Measurements from ENCODE around the gene FADS6. TPM values are rescaled to one million over a fixed set of nuclear protein-coding genes. Genes with fewer than 3 reads are reported as not detected.

The FADS6 gene
- total RNA-seq, 1 experiment from 2014 or later, result not detected

DNA sequence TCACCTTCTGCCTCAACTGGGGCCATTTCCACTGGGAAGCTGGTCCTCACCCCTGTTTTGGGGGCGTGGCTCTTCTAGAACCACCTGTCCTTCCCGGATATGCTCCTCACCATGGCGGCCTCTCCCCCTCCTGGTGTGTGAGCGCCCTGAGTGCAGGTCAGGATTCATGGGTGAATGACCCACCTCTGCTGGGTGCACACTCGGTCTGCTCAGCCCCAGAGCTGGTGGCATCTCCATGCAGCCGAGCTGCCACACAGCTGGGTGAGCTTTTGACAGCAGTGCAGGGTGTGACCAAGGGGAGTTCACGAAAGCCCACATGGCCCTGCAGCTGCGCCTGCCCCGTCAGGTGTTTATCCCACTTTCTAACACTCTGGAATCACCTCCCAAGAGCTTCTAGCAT, 61.0 kb downstream of the FADS6 start:
- no peak for DNase-seq (ENCODE audit: low spot score)

DNA sequence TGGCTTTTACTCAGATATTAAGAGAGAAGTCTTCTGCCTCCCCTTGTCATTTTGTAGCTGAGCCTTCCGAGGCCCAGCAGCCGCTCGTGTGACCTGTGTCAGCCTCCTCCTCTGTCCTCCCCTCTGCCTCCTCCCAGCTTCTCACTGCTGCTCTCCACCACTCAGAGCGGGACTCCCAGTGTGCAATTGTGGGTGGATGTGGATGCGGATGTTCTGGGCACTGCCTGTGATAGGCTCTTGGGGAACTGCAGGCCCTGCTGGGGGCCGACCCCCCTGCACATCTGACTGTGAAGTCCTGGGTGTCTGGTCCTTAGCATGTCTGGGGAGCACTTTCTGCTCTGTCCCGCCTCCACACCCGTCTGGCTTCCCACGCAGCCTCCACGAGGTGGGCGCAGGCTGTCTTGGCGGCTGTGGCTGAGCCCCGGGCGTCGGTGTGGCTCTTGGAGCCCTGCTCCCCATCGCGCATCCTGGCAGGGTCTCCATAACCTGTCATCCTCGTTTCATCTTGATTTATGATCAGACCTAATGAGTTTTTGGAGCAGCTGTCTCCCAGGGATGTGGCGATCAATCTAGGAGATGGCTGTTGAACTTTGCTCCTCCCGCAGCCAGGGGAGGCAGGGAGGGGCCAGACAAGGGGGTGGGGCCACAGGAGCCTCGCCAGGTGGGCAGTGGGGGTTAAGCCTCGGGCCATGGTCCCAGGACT, 61.8 kb downstream of the FADS6 start:
- DNase-seq (ENCODE audit: low spot score), result no peak

DNA sequence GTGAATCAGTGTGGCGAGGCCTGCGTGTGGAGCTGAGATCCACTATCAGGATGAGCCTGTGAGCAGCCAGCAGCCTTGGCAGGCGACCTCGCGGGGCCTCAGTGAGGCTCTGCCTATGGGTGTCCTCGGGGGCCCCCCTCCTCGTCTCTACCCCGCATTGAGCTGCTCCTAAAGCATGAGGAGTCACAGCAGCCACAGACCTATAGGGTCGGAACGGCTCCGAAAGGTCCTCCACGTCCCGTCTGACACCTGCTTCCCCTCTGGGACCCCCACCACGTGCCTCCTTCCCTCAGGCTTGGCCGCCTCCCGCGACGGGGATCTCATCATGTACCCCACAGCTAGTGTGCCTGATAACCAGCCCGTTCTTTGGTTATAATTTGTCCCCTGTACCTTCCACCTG, 62.6 kb downstream of the FADS6 start:
- no peak for DNase-seq (ENCODE audit: low spot score)

DNA sequence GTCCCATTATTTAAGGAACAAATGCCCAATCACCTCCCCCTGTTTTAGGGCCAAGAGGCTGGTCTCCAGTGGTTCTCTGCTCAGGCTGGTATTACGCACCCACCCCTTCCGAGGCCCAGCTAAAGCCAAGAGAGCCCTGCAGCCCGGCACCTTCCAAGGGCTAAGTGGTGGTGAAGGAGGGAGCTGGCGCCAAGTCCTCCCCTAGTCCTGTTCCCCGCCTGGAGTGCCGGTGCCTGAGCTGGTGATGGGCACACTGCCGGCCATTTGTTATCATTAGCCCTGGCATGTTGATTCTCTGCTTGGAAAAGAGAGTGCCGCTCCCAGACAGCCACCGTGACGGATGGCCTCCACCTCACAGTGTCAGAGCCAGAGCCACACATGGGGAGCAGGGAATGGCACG, 65.6 kb downstream of the FADS6 start:
- no peak for DNase-seq (ENCODE audit: low spot score)

Other genes with a start within 250 kb of the FADS6 start
- gene CD300LF, start 180.7 kb downstream of the FADS6 start, total RNA-seq (2014; rRNA removed; shearing (Covaris generic)), result not detected in 2 replicates
- gene RAB37, start 156.4 kb downstream of the FADS6 start, total RNA-seq (2014; rRNA removed; shearing (Covaris generic)), result 0.55 and 1.0 TPM in 2 replicates
- gene NHERF1, start 145.0 kb downstream of the FADS6 start, total RNA-seq (2014; rRNA removed; shearing (Covaris generic)), result 298 and 304 TPM in 2 replicates
- gene NAT9, start 117.3 kb downstream of the FADS6 start, total RNA-seq (2014; rRNA removed; shearing (Covaris generic)), result 49.5 and 50.4 TPM in 2 replicates
- gene GRIN2C, start 33.7 kb downstream of the FADS6 start, total RNA-seq (2014; rRNA removed; shearing (Covaris generic)), result 0.03 TPM in 1 of 2 replicates, not detected in the other
- gene FDXR, start 20.6 kb downstream of the FADS6 start, total RNA-seq (2014; rRNA removed; shearing (Covaris generic)), result 32.2 and 38.4 TPM in 2 replicates
- not detected in 2 replicates for gene USH1G, start 29.6 kb upstream of the FADS6 start, total RNA-seq (2014; rRNA removed; shearing (Covaris generic))
- gene OTOP2, start 30.6 kb upstream of the FADS6 start, total RNA-seq (2014; rRNA removed; shearing (Covaris generic)), result not detected in 2 replicates
- gene OTOP3, start 42.3 kb upstream of the FADS6 start, total RNA-seq (2014; rRNA removed; shearing (Covaris generic)), result not detected in 2 replicates
- gene HID1, start 79.1 kb upstream of the FADS6 start, total RNA-seq (2014; rRNA removed; shearing (Covaris generic)), result 27.5 and 36.2 TPM in 2 replicates
- gene CDR2L, start 94.0 kb upstream of the FADS6 start, total RNA-seq (2014; rRNA removed; shearing (Covaris generic)), result 10.2 and 10.6 TPM in 2 replicates
- gene MRPL58, start 119.0 kb upstream of the FADS6 start, total RNA-seq (2014; rRNA removed; shearing (Covaris generic)), result 61.7 and 66.4 TPM in 2 replicates
- gene ATP5PD, start 153.3 kb upstream of the FADS6 start, total RNA-seq (2014; rRNA removed; shearing (Covaris generic)), result 127 and 169 TPM in 2 replicates
- 8.9 and 9.2 TPM in 2 replicates for gene KCTD2, start 153.6 kb upstream of the FADS6 start, total RNA-seq (2014; rRNA removed; shearing (Covaris generic))
- gene SLC16A5, start 194.3 kb upstream of the FADS6 start, total RNA-seq (2014; rRNA removed; shearing (Covaris generic)), result 231 and 264 TPM in 2 replicates
- 18.3 and 18.8 TPM in 2 replicates for gene ARMC7, start 216.3 kb upstream of the FADS6 start, total RNA-seq (2014; rRNA removed; shearing (Covaris generic))
- 206 and 233 TPM in 2 replicates for gene NT5C, start 238.1 kb upstream of the FADS6 start, total RNA-seq (2014; rRNA removed; shearing (Covaris generic))